ENCODE results near the gene OR2V1. TPM values are rescaled to one million over a fixed set of nuclear protein-coding genes. Genes with fewer than 3 reads are reported as not detected.

The OR2V1 gene
- total RNA-seq, 1 experiment from 2014 or later: not detected

DNA sequence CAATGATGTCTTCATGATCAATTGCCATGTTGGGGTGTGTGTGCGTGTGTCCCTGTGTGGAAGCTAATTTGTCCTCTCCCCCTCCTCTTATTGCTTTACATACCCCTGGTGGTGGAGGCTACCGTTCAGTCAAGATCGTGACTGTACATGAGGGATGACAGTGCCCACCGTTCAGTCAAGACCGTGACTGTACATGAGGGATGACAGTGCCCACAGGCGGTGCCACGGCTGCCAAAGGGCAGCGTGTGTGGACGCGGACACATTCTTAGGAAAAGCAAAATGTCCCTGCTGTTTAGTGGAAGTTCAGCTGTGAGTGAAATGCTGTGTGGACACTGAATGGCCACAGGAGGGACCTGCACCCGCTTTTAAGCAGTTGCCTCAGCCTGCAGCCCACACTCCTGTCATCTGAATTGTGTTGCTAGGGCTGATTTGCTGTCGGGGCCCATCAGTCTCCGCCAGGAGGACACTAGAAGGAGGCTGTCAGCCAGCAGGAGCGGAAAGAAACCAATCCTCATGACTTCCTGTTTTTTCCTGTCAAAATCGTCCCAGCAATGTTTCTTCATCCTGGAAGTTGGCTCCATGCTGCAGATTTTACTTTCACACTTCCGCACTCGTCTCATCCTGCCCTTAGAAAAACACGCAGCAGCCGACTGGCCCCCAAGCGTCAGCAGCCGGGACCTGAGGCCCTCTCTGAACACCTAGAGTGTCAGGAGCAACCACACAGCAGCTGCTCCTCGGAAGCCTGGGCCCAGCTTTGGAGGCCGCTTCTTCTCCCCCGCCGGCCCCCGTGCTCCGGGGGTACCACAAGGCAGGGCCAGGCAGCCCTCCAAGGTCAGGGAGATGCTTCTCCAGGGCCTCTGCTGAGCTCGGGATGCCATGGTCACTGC is 9.1 kb downstream of the OR2V1 start:
- no TSS peak for BruUV-seq (replicated peaks)
- H3K36me3 ChIP-seq (ENCODE audit: control insufficient read depth in 1 of 2, insufficient read depth in 2 of 2, low read length in 2 of 2): no peaks in the 10 kb centered on the region
- POLR2A ChIA-PET: no interaction called here
- no peaks in the 10 kb centered on the region for H3K79me2 ChIP-seq (ENCODE audit: insufficient read depth, low read length)
- no peak overlapping the region for H3K27ac ChIP-seq (ENCODE audit: low read depth, low read length)
- H3K4me1 ChIP-seq (ENCODE audit: control insufficient read depth in 1 of 2, insufficient read depth in 2 of 2, low read length in 2 of 2): peaks cover 10 to 14% of the 10 kb centered on the region in 2 experiments
- ATAC-seq (no peak), DNase-seq (ENCODE audit: low read depth, low spot score) (no peak)
- no peaks in the 10 kb centered on the region for H3K27me3 ChIP-seq (ENCODE audit: insufficient read depth, low read length)
- H3K4me3 ChIP-seq (replicated peaks in 1 of 2; ENCODE audit: low read depth in 1 of 2, low read length in 2 of 2): no peak overlapping the region
- no peak overlapping the region for H3K4me2 ChIP-seq (ENCODE audit: low read length)
- RAD21 ChIA-PET (ENCODE audit: low non-redundant PET in 1 of 2, low total read pairs in 2 of 2, uncharacterized antibody in 2 of 2, unreplicated experiment in 2 of 2): no interaction called here
- no peaks in the 10 kb centered on the region for H3K9me3 ChIP-seq (ENCODE audit: control insufficient read depth in 1 of 2, insufficient read depth in 1 of 2, low read depth in 1 of 2, low read length in 2 of 2)
- no peaks in the 10 kb centered on the region for H4K20me1 ChIP-seq (ENCODE audit: insufficient read depth)
- no peaks in the 10 kb centered on the region for H3K9me2 ChIP-seq (ENCODE audit: insufficient read depth)
- no peak overlapping the region for H2AFZ ChIP-seq (ENCODE audit: low read depth, low read length, poor library complexity, severe bottlenecking)
- intact Hi-C loops (cut with micrococcal nuclease): no loop called here
- TF ChIP-seq, protein P1, sequence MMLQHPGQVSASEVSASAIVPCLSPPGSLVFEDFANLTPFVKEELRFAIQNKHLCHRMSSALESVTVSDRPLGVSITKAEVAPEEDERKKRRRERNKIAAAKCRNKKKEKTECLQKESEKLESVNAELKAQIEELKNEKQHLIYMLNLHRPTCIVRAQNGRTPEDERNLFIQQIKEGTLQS (IDR thresholded peaks at IDR 0.05): no peak
- no peak for TF ChIP-seq SIN3A (IDR thresholded peaks at IDR 0.05; ENCODE audit: low read depth)
- no peak for TF ChIP-seq SRF (IDR thresholded peaks at IDR 0.05; ENCODE audit: low read depth)
- no peak for TF ChIP-seq POLR2A (IDR thresholded peaks at IDR 0.05; ENCODE audit: borderline replicate concordance, extremely low read depth, insufficient read depth, insufficient read length)
- TF ChIP-seq, protein P2, sequence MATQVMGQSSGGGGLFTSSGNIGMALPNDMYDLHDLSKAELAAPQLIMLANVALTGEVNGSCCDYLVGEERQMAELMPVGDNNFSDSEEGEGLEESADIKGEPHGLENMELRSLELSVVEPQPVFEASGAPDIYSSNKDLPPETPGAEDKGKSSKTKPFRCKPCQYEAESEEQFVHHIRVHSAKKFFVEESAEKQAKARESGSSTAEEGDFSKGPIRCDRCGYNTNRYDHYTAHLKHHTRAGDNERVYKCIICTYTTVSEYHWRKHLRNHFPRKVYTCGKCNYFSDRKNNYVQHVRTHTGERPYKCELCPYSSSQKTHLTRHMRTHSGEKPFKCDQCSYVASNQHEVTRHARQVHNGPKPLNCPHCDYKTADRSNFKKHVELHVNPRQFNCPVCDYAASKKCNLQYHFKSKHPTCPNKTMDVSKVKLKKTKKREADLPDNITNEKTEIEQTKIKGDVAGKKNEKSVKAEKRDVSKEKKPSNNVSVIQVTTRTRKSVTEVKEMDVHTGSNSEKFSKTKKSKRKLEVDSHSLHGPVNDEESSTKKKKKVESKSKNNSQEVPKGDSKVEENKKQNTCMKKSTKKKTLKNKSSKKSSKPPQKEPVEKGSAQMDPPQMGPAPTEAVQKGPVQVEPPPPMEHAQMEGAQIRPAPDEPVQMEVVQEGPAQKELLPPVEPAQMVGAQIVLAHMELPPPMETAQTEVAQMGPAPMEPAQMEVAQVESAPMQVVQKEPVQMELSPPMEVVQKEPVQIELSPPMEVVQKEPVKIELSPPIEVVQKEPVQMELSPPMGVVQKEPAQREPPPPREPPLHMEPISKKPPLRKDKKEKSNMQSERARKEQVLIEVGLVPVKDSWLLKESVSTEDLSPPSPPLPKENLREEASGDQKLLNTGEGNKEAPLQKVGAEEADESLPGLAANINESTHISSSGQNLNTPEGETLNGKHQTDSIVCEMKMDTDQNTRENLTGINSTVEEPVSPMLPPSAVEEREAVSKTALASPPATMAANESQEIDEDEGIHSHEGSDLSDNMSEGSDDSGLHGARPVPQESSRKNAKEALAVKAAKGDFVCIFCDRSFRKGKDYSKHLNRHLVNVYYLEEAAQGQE (IDR thresholded peaks at IDR 0.05; ENCODE audit: low read depth): no peak
- TF ChIP-seq, protein P3, sequence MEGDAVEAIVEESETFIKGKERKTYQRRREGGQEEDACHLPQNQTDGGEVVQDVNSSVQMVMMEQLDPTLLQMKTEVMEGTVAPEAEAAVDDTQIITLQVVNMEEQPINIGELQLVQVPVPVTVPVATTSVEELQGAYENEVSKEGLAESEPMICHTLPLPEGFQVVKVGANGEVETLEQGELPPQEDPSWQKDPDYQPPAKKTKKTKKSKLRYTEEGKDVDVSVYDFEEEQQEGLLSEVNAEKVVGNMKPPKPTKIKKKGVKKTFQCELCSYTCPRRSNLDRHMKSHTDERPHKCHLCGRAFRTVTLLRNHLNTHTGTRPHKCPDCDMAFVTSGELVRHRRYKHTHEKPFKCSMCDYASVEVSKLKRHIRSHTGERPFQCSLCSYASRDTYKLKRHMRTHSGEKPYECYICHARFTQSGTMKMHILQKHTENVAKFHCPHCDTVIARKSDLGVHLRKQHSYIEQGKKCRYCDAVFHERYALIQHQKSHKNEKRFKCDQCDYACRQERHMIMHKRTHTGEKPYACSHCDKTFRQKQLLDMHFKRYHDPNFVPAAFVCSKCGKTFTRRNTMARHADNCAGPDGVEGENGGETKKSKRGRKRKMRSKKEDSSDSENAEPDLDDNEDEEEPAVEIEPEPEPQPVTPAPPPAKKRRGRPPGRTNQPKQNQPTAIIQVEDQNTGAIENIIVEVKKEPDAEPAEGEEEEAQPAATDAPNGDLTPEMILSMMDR (IDR thresholded peaks at IDR 0.05 in 2 of 3, conservative IDR thresholded peaks at IDR 0.05 in 1 of 3; ENCODE audit: borderline replicate concordance in 1 of 3, insufficient read depth in 1 of 3, low read depth in 2 of 3, low read length in 2 of 3): no peak
- TF ChIP-seq ZNF274 (IDR thresholded peaks at IDR 0.05; ENCODE audit: low read depth, low read length): no peak
- TF ChIP-seq, protein P4, sequence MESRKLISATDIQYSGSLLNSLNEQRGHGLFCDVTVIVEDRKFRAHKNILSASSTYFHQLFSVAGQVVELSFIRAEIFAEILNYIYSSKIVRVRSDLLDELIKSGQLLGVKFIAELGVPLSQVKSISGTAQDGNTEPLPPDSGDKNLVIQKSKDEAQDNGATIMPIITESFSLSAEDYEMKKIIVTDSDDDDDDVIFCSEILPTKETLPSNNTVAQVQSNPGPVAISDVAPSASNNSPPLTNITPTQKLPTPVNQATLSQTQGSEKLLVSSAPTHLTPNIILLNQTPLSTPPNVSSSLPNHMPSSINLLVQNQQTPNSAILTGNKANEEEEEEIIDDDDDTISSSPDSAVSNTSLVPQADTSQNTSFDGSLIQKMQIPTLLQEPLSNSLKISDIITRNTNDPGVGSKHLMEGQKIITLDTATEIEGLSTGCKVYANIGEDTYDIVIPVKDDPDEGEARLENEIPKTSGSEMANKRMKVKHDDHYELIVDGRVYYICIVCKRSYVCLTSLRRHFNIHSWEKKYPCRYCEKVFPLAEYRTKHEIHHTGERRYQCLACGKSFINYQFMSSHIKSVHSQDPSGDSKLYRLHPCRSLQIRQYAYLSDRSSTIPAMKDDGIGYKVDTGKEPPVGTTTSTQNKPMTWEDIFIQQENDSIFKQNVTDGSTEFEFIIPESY (IDR thresholded peaks at IDR 0.05; ENCODE audit: extremely low read depth, insufficient replicate concordance, low read length): no peak
- no peak for TF ChIP-seq ZFX (IDR thresholded peaks at IDR 0.05)
- TF ChIP-seq POLR2AphosphoS5 (IDR thresholded peaks at IDR 0.05; ENCODE audit: low read depth, low read length): no peak
- TF ChIP-seq SP1 (IDR thresholded peaks at IDR 0.05; ENCODE audit: low read depth): no peak
- TF ChIP-seq EGR1 (IDR thresholded peaks at IDR 0.05; ENCODE audit: low read depth): no peak
- TF ChIP-seq CBX3 (IDR thresholded peaks at IDR 0.05; ENCODE audit: low read depth): no peak
- no peak for TF ChIP-seq ELF1 (IDR thresholded peaks at IDR 0.05; ENCODE audit: borderline replicate concordance, low read depth)
- no peak for TF ChIP-seq FOSL1 (IDR thresholded peaks at IDR 0.05; ENCODE audit: low read depth)
- H3K9ac ChIP-seq (ENCODE audit: low read length): no peak overlapping the region
- CTCF ChIA-PET: no interaction called here
